ENCODE results near the gene PLXNB2. TPM values are rescaled to one million over a fixed set of nuclear protein-coding genes. Genes with fewer than 3 reads are reported as not detected.
A peak's percentile ranks its signal among the peaks of the same experiment; 100 is the strongest.

PLXNB2 gene
- total RNA-seq, 1 donor from 2014 or later = 146 TPM

DNA sequence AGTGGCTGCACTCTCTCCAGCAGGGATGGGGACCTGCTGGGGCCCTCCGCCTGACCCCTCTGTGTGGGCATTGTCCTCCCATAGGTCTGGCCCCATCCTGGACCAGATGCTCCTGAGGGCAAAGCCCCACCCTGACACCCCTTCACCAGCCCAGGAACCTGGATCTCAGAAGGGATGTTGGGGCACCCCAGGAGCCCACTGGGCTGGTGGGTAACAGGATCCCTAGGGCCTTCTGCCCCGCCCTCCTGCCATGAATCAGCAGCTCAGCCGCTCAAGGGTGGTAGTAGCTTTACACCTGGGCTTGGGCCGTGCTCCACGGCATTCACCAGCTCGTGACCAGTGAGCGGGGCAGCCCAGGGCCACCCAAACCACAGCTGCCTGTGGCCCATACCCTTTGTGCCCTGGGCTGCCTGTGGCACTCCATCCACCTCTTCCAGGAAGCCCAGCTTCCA, 45.0 kb downstream of the PLXNB2 start:
- DNase-seq = no peak

DNA sequence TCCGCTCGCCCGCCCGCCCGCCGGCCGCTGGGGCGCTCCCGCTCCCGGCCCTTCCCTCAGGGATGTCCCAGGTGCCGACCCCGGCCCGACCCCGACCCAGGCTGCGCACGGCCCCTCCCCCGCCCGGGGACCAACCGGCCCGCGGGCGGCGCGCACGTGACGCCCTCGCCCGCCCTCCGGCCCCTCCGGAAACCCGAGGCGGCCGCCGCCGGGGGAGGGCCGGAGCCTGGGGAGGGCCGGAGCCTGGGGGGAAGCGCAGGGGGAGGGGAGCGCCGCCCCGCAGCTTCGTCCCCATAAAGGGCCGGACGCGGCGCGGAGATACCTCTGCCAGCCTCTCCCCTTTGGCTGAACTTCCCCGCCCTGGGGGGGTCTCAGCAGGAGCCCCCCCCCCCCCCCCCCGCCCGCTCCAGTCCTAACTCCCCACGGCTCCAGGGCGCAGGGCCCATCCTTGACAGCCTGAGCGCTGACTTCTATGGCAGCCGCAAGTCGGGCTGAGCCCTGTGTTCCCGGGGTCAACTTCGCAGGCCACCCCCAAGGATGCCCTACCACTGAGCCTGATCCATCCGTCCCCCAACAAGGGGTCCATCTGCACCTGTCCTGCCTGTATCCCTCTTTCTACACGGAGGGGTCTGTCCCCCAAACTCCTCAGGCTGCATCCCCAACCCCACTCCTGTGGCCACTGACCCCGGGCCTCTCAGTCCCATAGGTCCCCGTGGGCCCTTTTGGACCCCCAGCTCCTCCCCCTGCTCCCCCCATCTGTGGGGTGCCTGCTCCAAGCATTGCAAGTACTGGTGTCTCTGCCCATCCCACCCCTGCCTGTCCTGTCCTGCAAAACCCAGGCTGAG, 45.6 kb downstream of the PLXNB2 start, which contains the start of gene MAPK12:
Gene MAPK12, minus strand, starts transcription at position 69 of the 845 bp plus-strand sequence. CDS start 174 bp downstream, outside the sequence.
- DNase-seq = no peak

DNA sequence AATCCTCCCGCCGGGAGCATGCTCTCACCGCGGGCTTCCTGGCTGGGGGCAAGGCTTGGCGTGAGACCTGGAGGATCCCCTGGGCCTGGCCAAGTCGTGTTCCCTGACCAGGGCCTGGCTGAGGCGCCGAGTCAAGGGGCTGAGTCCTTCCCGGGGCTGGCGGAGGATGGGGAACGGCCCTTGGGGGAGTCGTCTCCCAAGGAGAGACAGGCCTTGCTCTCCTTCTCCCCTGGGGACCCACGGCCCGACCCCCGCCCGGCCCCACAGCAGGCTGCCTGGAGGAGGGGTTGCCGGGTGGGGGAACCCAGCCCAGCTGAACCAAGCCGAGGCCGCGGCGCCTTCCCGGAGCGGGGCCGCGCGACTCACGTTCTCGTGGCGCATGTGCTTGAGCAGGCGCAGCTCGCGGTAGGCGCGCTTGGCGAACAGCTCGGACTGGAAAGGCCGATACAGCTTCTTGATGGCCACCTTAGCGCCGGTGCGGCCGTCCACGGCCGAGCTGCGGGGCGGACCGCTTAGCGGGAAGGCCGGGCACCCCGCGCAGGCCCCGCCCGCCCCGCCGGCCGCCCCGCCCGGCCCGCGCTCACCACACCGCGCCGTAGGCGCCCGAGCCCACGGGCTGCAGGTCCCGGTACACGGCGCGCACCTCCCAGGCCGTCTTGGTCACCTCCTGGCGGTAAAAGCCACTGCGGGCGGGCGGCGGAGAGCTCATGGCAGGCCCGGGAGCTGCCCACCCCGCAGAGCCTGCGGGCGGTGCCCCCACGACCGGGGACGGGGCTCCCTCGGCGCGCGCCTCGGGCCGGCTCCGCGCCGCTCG, 46.4 kb downstream of the PLXNB2 start:
- peak; percentile 58 for DNase-seq

DNA sequence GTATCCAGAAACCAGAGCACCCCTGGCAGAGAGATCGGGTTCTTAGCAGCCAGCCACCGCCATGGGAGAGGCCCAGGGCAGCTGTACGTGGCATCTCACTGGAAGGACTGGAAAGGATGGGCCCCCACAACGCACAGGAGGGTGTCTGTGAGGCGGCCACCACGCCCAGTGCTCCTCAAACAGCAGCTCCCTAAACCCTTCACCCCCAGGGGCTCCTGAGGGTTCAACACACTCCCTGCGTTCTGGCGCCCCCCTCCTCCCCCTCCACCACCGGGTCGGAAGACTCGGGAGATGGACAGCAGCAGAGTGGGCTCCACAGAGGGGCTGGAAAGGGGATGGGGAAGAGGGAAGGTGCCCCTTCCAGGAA, 47.0 kb downstream of the PLXNB2 start:
- no peak for DNase-seq

DNA sequence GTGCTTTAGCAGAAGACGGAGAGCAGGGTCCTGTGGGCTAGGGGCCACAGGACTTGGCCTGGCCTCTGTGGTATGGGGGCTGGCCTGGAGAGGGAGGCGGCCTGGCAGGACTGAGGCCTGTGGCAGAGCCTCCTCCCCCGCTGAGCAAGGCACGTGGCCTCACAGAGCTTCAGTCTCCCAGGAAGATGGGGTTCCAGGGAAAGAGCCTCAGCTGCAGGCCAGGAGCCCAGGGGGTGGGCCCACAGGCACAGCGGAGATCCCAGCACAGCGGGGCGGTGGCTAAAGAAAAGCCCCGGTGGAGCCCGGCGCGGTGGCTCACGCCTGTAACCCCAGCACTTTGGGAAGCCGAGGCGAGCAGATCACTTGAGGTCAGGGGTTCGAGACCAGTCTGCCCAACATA, 48.1 kb downstream of the PLXNB2 start:
- no peak for DNase-seq

DNA sequence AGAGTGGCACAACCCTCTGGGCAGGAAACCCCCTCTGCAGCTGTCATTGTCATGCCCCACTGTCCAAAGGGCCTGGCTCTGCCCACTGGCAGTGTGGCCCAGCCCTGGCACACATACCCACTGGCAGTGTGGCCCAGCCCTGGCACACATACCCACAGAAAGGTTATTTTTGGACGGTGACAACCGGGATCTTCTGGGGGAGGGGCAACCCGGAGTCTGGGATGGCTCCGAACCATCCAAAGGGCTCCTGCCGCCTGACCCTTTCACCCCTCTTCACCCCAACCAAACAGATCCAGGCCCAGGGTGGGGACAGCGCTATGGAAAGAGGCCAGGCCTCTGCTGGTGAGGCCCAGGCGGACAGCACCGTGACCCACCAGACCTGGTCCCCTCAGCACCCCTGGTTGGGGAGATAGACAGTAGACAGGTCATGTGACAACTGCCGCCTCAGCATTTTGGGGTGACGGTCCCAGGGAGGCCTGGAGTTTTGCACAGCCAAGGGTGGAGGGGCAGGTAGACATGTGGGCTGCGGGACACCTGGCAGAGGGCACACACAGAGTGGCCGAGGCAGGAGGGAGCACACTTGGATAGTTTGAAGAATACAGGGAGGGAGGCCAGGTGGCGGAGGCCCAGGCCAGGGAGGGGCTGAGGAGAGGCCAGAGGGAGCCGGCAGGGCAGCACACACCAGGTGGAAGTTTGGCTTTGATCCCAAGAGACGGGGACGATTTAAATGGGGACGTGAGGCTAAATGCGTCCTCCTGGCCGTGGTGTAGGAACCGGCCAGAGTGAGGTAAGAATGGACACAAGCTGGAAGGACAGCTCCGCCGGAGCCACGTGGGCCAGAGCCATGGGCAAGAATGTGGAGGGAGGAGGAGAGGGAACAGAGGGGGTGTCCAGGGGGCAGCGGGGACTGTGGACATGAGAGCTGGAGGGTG, 48.8 kb downstream of the PLXNB2 start:
- no peak for DNase-seq

DNA sequence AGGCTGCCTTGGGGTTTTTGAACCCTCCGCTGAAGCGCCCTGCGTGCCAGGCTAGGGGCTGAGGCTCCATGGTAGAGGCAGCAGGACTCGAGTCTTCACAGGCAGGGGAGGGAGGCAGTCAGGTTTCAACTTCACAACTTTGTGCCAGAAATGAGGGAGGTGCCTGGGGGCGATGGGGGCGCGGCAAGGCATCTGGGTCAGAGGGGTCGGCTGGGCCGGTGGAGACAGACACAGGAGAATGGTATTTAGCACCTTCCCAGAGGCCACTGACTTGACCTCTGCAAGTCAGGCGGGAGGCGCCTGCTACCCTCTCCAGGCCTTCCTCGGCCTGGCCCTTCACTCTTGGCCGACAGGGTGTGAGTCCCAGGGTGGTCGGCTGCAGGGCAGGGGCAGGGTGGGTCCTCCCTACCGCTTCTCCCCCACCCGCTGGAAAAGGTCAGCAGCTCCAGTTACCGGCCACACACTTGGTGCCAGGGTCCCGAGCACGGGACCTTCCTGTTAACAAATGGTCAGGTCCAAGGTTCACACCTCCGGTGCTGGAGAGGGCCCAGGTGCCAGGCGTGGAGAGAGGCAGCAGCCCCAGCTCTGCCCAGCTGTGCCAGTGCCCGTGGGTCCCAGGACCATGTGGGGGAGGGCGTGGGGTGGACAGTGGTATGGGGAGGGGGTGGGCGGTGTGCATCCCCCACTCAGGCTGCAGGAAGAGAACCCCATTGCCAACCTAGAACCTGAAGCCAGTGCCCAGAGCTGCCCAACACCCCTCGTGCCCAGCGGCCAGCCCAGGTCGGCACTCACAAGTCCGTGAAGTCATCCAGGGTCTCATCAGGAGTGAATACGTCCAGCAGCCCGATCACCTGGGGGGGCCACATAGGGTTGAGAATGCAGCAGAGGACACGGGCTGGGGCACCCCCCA, 49.7 kb downstream of the PLXNB2 start:
- no peak for DNase-seq

DNA sequence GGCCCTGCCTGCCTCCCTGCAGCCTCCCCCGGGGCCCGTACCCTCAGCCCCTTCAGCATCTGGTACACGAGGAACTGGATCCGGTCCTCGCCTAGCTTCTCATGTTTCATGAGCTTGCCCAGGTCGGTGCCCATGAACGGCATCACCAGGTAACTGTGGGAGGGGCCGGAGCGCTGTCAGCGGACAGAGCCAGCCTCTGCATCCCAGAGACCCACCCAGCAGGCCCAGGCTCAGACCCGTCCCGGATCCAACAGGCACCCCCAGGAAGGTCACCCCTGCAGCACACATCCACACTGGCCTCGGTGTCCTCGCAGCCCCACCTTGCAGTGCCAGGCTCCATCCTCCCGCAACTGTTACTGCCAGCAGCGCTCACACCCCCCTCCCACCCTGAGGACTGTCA, 50.4 kb downstream of the PLXNB2 start:
- no peak for DNase-seq

DNA sequence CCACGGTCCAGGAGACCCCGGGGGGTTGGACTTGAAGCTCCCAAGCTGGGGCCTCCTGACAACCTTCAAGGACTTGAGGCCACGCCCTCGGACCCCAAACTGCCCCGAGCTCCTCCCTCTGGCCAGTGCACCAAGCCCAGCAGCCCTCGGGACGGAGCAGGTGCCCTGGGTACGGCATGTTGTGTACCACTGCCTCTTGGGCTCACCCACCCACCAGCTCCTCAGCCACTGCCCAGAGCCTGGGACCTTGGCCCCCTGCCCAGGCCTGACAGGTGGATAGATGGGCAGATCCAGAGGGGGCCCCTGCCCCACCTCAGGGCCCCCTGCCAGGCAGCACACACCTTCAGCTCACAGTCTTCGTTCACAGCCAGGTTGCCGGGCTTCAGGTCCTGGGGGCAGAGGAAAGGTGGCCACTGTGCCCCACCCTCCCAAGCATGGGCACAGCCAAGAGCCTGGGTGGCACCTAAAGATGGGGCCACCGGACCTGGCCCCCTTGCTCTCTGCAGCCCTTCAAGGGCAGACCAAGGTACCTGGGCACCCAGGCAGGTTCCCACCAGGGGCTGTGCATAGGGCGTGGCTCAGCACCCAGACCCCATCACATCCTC, 51.1 kb downstream of the PLXNB2 start:
- DNase-seq = no peak

DNA sequence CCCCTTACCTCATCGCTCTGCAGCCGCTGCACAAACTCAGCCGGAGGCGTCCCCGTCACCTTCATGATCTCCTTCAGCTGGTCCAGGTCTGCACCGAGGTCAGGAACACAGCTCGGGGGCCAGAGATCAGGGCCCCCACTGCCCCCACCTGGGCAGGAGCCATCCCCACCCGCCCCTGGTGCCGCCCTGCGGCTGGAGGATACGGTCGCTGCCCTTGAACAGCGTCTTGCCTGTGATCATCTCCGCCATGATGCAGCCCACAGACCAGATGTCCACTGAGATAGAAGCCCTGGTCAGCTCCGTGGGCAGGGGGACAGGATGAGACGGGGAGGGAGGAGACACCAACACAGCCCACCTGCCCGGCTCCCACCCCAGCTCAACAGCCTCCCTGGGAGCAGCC, 51.8 kb downstream of the PLXNB2 start:
- no peak for DNase-seq

DNA sequence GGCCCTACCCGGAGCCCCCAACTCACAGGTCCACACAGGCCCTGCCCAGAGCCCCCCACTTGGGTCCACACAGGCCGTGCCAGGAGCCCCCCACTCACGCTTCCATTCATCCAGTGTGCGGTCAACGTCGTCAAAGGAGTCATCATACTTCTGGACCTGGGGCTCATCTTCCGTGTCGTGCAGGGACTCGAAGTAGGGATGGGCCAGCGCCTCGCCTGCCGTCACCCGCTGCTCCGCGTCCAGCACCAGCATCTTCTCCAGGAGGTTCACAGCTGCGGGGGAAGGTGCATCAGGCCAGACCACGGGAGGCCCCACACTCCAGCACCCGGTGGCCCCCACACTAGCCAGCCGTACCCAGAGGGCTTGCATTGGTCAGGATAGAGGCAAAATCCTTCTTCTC, 52.3 kb downstream of the PLXNB2 start:
- no peak for DNase-seq

DNA sequence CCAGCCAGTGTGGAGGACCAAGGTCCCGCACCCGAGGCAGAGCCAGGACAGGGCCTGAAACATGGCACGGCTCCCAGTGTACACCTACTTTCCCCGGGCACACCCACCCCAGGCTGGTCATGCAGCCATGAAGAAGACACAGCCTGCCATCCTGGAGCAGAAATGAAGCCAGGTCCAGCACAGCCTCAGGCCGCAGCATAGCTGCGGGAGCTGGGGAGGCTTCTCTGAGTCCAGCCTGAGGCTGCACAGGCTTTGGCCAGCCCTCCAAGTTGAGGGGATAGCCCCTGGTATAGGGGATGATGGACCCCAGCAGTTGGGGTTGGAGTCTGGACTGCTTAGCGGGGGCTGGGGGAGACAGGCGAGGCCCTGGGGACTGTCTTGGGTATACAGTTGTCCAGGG, 53.5 kb downstream of the PLXNB2 start:
- DNase-seq = no peak

DNA sequence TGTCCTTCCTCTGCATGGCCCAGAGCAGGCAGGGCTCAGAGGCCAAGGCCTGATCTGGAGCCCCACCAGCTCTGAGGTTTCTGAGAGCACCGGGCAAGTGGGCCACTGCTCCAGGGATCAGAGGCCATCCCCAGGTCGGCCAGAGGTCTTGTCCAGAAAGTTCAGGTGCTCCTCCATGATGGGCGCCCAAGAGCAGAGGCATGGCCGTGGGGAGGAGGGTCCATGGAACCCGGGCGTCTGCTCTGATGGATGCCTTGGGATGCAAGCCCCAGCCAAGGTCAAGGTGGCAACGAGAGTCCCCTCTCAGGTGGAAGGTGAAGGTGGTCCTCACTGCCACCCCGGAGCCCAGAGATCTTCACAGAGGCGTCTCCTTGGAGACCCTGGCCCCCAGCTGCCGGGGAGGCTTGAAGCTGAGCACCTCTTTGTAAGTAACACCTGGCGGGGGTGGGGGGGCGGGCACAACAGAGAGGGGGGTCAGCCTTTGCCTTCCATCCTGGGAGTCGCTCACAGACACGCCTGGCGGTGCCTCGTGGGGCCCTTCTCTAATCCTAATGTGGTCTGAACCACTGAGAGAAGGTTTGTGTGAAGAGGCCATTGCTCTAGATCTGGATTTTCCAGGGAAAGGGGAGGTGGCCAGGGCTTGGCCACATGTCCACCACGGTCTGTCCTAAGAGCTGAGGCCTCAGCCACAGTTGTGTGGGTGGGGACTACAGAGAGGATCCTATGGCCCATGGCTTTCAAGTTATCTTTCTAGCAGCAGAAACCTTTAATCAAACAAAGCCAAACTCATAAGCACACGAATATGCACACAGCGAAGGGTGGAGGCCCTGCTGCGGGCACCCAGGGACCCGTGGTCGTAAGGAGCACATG, 54.2 kb downstream of the PLXNB2 start:
- no peak for DNase-seq

DNA sequence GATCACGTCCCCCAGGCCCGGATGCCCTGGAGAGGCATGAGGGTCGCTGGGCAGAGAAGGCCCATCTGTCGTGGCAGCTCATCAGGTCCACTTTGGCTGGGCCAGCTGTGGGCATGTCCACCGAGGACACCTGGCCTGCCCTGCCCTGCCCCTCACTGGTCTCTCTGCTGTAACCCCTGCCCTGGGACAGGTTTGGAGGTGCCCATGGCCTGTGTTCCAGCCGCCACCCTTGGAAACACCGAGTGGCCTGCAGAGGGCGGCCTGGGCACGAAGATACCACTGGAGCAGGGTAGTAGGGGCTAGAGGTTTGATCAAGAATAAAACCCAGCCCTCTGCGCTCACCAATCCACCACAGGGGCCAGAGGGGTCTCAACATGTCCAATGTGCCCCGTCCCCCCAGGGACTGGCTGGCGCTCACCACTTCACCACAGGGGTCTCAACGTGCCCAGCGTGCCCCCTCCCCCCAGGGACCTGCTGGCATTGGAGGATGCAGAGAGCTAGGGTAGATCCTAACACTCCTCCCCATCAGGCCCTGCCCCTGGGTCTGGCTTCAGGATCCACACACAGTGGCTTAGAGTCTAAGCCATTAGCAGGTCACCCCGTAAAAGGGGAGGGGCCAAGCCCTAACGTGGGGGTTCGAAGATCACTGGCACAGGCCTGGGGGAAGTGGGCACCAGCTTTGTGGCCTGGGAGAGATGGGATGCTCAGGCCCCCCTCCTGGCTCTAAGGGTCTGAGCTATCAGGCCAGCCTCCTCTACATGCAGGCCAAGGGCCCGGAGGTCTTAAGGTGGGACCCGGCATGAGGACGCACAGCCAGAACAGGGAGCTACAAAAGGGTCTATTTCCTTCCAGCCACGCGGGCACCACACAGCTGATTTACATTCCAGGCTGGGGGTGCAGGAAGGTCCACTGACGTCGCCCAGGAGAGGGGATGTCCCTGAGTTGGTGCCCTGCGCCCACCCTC, 55.1 kb downstream of the PLXNB2 start:
- DNase-seq = peak; percentile 76

DNA sequence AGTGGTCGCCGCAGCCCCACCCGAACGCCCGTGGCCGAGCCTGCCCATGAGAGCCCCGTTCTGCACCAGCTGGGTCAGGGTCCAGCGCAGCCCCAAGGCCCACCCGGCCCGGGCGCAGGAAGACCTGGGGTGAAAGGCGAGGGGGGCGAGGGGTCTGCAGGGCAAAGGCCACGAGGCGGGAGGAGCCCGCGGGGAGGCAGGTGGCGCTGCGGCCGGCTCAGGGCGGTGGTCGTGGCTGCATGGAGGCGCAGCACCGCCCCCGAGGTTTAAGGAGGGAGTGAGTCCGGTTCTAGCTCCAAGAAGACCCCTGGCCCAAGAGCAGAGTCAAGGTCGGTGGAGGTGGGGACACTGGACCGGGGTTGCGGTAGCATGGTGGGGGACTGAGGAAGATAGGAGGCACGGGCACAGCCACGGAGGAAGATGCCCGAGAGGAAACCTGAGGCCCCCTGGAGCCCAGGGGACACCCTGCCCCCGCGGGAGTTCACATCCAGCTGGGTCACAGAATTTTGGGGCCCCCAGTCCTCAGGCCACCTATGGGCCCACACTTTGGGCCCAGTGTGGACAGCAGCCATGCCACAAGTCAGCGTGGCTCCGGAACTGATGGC, 55.9 kb downstream of the PLXNB2 start:
- DNase-seq = no peak

DNA sequence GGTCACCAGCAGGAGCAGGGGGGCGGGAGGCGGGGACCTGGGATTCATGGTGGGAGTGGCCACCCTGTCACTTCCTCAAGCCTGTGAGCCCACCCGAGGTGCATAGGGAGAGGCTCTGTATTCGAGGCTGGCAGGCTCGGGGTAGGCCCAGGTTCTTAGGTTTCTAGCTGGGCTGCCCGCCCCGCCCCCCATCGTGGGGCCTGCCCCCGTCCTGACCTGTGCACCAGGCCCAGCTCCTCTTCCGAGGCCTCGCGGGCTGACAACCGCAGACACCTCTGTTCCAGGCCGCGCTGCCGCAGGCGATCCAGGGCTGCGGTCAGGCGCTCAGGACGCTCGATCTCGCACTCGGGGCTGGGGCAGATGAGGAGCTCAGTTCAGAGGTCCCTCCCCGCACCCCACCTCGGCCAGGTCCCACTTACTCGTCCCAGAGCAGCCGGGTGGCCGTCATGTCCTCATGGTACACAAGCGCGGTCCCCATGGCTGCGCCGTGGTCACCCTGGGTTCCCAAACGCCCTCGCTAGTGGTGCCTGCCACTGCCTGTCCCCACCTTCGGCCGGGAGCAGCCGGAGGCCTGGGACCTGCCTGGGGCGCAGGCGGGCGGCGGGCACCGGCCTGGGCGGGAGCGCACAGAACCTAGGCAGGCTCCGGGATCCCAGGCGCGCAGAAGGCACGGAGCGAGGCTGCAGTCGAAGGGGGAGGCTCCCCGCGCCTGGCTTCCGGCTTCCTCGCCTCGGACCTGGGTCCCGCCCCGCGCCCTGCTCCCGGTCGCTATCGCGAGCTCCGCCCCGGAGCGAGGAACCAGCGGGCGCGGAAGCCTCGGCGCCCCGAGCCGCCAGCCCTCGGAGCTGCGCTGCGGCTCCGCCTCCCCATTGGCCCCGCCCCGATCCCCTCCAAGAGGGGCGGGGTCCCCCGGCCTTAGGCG, 56.6 kb downstream of the PLXNB2 start, which contains the start of gene HDAC10:
Gene HDAC10, minus strand, starts transcription at position 711 of the 922 bp plus-strand sequence. Its CDS starts 233 bp downstream, at position 478.
- peak; percentile 84 for DNase-seq

DNA sequence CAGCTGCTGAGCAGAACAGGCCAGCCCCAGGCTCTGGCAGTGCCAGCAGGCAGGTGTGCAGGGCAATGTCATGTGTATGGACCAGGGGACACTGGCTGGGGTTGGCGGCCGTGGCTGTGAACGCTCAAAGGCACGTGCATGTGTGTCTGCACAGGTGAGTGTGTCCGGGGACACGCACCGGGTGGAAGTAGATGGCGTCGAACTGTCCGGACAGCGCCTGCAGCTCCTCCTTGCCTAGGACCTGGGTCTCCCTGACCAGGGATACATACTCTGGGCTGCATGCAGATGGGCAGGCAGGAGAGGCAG, 57.2 kb downstream of the PLXNB2 start:
- no peak for DNase-seq
